Stimulated activated CD4-positive, alpha-beta T cell treated with anti-CD3 and anti-CD28 coated beads, Interleukin-1b, Interleukin-23, amount 100 ng/mL, for 1 hour (primary cell): ENCODE measurements around the gene KRTAP12-4.
"Not testable (repeated sequence)": the region's sequence is repeated elsewhere in the genome, so short reads cannot be mapped to it uniquely, and the experiment has no call there.

Source experiments
- DNase-seq, 2 donors: peaks; one replicate each; pipeline ENCODE4 v3.0.0-alpha.2; 2020; ENCODE audit warnings: low read depth in 2 of 2

The KRTAP12-4 gene, protein sequence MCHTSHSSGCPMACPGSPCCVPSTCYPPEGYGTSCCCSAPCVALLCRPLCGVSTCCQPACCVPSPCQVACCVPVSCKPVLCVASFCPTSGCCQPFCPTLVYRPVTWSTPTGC

DNA sequence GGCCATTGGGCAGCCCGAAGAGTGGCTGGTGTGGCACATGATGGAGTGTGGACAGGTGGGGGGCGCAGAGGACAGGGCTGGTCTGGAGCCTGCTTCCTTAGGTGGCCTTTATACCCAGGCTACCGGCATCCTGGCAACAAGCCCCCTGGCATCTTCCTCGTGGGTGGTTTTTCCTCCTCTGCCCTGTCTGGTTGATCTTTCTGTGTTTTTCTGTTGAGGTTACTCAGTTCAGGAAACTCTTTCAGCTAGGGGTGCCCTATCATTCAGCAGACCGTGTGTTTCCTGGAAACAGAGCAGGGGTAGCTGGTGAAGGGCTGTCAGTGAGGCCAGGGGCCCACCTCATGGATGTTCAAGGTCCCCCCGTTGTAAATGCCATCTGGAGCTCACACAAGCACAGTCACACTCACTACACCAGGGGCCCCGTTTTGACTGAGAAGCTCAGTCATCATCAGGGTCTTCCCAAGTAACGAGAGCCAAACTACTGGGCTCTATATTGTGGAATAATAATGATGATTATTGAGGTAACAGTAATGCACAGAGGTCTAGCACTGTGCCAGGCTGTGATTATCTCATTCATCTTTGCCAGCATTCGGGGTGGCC, at the start of gene KRTAP12-4:
KRTAP12-4 (minus strand) TSS at position 84 of the 600 bp plus-strand sequence; CDS start at position 39, 45 bp downstream.
- no peak for DNase-seq

DNA sequence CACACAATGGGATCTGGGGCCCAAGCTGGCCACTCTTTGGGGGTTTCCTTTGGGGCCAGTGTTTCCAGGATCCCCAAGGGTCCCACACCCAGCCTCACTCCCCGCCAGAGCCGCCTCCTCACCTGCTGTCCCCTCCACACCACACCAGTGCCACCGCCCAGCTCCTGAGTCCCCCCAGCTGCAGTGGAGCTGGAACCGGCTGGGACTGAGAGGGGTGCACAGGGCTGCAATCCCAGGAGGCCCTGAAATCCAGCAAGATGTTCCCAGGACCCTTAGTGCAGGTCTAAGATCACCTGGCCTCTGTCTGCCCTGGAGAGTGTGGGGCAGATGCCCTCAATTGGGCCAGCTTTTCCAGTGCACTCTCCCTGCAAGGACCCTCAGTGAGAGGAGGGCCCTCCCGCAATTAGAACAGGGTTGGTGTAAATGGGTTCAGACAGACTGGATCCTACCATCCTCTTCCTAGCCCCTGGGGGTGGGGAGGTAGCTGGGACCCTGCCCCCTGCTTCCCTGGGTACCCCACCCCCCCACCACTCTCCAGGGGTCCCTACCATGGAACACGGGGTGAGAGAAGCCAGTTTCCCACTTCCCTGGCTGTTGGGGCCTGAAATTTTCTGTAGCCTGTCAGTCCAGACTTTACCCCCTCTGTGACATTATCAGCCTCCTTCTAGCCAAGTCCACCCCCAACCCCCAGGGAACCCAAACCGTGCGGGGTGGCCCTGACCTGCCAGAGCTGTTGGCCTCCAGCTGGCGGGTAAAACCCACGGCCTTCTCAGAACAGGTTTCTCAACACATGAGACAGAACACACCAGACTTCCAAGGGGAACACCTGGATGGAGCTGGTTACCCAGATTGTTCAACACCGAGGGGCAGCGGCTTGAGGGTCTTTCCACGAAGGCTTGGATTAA, 49.5 kb upstream of the KRTAP12-4 start:
- no peak for DNase-seq

DNA sequence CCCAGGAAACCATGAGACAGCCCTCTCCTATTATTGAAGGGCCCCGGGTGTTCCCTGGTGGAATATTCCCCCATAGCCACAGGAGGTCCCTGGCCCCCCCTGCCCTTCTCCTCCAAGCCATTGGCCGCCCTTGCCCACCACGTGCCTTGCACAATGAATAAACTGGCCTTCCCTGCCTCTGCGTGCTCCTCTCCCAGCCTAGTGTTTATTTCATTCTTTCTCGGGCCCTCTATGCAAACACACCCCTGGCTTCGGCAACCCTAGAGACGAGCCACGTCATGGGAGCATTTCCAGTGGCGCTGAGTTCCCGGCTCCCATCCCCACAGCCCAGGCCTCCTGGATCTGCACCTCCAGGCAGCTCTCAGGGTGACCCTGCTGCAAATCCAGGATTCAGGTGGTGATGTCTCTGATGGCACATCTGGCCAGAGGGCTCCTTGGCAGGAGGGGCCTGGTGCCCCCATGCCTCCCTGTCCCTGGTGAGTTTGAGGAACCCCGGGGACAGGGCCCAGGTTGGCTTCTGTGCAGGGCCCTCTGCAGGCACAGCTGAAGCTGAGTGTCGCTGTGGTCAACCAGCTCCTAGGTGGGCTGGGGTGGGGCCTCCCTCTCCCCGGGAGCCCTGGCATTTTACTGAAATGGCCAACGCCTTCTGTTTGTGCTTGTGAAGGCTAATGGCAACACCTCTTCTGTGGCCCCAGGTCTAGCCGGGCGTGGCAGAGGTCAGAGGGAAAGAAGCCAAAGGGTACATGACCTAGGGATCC, 48.7 kb upstream of the KRTAP12-4 start:
- no peak for DNase-seq

DNA sequence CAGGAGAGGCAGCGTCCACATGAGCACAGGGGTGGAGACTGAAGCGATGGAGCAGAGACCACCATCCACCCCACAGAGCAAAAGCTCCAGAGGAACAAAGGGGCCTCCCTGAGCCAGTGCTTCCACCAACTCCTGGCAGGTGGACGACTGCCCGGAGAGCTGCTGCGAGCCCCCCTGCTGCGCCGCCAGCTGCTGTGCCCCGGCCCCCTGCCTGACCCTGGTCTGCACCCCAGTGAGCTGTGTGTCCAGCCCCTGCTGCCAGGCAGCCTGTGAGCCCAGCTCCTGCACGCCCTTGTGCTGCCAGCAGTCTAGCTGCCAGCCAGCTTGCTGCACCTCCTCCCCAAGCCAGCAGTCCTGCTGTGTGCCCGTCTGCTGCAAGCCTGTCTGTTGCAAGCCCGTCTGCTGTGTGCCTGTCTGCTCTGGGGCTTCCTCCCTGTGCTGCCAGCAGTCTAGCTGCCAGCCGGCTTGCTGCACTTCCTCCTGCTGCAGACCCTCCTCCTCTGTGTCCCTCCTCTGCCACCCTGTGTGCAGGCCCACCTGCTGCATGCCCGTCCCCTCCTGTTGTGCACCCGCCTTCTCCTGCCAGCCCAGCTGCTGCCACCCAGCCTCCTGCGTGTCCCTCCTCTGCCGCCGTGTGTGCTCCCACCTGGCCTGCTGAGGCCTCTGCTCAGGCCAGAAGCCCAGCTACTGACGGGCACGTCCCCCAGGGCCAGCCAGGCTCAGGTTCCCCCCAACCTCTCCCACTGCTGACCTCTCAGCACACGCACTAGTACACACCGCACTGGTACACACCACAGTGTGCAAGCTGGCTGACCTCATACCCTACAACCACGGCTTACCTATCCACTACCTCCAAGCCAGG, 47.9 kb upstream of the KRTAP12-4 start:
- DNase-seq: no peak

DNA sequence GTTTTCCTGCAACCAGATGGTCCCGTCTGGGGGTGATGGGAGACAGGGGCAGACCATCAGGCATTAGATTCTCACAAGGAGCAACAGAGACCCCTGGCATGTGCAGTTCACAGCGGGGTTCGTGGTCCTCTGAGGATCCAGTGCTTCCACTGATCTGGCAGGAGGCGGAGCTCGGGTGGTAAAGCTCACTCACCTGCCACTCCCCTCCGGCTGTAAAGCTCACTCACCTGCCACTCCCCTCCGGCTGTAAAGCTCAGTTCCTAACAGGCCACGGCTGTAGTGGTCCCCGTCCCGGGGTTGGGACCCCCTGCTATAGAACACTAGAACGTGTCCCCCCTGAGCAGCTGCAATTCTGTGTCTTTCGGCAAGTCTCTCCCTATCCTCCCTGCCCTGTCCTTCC, 47.1 kb upstream of the KRTAP12-4 start:
- DNase-seq: no peak

DNA sequence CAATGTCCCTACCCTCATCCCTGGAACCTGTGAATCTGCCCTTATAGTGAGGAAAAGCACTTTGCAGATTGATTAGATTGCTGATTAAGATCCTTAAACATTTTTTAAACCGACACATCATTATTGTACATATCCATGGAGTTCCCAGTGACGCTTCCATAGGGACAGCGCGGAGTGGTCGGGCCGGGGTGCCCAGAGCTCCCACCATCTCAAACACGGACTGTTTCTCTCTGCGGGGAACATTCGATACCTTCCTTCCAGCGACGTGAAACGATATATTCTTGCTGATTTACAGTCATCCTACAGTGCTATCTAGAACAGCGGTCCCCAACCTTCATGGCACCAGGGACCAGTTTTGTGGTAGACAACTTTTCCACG, 46.6 kb upstream of the KRTAP12-4 start:
- DNase-seq: no peak

DNA sequence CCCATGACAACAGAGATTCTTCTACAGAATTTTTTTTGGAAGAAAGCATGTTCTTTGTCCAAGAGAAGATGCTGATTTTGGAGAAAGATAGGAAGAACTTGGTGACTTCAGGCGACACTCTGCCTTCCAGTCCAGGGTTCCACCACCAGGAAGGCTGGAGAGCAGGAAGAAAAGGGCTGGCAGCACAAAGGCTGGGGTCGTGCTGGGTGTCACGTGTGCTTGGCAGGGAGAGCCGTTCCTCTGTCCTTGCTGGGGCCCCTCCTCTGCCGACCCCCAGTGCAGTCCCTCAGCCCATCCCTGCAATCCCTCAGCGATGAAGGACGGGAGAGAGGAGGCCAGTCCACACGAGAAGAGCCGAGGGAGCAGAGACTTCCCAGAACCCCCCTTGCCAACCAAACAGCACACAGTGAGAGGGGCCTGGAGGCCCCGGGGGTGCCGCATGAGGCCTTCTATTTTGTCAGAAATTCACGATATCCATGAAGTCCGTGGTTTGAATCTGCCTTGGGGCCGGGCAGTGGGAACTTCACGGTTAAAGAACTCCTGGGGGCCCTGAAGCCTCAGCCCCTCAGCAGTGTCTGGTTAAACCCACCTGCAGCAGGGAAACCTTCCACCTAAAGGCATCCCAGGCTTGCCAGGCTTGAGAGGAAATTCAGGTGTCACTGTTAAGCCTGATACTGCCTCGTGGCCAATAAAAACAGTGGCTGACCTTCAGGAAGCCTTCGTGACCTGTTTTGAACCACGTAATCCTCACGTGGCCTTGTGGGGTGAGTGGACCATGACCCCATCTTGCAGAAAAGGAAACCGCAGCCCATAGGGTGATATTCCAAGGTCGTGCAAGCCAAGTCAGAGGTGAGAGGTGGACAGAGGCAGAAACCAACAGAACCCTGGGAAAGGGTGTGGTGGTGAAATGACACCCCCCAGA, 45.9 kb upstream of the KRTAP12-4 start:
- no peak for DNase-seq

DNA sequence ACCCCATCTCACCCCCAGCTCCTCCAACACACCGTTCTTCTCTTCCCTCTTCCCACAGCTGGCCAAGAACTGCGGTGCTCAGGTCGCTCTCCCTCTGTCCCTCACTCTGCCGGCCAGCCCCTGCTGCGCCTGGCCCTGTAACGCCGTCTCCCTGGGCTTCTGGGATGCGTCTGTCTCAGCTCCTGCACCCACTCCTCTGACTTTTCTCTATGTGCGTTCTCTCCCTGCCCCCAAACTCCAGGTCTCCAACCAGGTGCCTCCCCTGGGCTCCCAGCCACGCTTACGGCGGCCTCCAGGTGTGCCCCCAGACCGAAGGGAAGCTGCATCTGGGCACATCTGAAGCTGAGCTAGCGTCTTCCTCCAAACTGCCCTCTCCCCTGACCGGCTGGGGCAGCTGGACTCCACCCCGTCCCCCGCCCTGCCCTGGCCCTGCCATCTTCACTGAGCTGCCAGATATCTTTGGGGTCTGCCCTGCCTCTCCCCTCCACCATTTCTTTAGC, 45.1 kb upstream of the KRTAP12-4 start:
- no peak for DNase-seq

DNA sequence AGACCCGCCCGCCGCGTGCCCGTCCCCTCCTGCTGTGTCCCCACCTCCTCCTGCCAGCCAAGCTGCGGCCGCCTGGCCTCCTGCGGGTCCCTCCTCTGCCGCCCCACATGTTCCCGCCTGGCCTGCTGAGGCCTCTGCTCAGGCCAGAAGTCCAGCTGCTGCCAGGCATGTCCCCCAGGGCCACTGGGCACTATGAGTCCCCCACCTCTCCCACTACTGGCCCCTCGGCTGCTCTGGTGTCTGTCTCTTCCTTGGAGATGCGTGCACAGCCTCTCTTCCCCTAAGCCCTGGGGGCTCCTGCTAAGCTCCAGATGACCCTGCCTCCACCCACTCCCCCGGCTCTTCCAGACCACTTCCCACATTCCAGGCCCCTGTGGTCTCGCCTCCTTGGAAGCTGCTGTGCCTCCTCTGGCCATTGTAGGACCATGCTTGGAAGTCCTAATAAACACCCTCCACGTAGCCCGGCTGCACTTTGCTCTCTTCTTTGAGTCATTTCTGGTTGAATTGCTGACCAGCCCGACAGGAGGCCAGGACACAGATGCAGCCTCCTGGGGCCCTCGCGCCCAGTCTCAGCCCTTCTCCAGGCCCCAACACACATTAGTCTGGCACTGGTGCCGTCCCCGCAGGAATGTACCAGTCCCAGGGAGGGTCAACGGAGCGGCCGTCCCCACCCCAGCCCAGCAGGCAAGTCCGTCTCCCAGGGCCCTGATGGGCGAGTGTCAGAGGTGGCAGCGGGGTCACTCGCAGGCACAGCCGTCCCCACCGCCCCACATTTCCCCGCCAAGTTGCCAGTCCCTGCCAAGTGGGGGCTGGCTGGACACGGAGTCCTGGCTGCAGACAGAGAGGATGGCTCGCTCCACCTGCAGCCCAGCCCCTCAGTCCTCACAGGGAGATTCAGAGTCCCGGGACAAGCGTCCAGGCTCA, 43.6 kb upstream of the KRTAP12-4 start:
- DNase-seq: no peak

DNA sequence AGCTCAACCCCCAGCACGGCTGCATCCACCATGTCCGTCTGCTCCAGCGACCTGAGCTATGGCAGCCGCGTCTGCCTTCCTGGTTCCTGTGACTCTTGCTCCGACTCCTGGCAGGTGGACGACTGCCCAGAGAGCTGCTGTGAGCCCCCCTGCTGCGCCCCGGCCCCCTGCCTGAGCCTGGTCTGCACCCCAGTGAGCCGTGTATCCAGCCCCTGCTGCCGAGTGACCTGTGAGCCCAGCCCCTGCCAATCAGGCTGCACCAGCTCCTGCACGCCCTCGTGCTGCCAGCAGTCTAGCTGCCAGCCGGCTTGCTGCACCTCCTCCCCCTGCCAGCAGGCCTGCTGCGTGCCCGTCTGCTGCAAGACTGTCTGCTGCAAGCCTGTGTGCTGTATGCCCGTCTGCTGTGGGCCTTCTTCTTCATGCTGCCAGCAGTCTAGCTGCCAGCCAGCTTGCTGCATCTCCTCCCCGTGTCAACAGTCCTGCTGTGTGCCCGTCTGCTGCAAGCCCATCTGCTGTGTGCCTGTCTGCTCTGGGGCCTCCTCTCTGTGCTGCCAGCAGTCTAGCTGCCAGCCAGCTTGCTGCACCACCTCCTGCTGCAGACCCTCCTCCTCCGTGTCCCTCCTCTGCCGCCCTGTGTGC, 42.8 kb upstream of the KRTAP12-4 start, which contains the start of gene KRTAP10-12:
KRTAP10-12 (plus strand) TSS at position 1 of the 639 bp plus-strand sequence; CDS start at position 31, 30 bp downstream.
- not testable (repeated sequence) for DNase-seq

DNA sequence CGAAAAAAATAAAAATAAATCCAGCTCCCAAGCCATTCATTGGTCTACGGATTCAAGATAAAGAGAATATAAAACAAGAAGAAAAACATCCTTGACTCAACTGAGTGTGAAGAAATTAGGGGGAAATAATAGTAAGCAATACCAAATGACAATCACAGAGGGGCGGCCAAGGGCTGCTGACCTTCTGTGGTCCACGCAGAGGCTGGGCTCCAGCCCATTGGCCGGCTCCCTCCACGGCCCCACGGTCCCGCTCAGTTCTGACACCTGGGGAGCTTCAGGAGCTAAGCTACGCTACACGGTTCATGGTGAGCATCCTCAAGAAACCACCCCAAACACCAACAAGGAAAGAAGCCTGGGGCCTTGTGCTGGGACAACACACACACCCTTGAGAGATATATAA, 42.1 kb upstream of the KRTAP12-4 start:
- DNase-seq: no peak

DNA sequence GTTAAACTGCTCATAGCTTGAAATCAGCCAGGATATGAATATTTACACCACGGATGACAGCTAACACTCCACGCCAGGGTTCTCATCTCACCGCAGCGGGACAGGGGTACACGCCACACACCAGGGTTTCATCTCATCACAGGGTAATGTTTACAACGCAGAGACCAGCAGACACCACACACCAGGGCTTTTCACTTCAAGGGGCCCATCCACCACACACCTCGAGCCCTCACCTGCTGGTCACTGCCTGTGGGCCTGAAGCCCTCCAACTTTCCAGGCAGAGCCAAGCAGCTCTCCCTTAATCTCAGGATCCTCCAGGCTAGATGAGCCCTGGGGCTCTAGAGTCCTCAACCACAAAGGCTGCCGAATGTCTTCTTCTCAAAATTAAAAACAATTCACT, 41.2 kb upstream of the KRTAP12-4 start:
- no peak for DNase-seq

DNA sequence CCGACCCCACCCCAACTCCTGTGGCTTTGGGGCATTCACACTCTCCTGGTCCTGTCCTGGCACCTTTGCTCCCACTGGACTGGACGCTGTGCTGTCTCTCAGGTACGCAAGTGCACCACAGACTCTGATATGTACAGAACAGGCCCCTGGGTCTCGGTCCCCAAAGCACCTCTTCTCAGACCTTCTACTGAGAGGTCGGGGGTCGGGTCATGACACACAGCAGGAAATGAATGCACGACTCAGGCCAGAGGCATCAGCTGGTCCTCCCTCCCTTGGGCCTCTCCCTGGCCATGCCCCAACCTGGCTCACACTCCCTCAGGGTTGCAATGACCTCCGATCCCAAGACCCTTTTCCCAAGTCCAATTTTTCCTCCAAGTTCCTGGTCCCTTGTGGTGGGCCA, 40.7 kb upstream of the KRTAP12-4 start:
- DNase-seq: no peak

DNA sequence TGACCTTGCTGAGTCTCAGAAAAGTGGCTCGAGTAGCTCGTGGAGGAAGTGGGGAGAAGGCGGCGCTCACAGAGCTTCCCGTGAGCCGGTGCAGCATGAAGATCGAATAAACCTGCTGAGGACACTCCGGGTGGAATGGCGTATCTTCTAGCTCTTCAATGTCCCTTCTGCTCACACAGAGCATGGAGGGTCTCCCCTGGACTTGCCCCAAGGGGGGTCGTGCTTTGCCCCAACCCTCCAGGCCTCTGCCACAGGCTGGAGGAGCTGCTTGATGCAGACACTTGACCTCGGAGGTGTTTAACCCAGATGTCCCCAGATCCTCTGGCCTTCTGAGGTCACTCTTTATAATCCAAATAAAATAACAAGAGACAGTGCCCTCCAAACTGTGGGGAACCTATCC, 40.3 kb upstream of the KRTAP12-4 start:
- no peak for DNase-seq

DNA sequence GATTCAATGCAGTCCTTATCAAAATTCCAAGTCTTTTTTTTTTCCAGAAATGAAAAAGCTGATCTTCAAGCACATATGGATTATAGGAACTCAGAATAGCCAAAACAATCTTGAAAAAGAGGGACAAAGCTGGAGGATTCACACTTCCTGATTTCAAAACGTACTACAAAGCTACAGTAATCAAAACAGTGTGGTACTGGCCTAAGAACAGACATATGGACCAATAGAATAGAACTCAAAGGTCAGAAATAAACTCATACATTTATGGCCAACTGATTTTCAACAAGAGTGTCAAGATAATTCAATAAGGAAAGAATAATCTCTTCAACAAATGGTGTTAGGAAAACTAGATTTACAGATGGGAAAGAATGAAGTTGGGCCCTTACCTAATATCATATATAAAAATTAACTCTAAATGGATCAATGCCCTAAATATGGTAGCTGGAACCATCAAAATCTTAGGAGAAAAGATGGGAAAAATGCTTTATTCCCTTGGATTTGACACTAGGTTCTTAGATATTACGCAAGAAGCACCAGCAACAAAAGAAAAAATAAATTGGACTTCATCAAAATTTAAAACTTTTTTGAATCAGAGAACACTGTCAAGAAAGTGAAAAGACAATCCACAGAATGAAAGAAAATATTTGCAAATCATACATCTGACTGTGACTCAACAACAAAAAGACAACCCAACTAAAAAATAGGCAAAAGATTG, 38.5 kb upstream of the KRTAP12-4 start:
- no peak for DNase-seq

DNA sequence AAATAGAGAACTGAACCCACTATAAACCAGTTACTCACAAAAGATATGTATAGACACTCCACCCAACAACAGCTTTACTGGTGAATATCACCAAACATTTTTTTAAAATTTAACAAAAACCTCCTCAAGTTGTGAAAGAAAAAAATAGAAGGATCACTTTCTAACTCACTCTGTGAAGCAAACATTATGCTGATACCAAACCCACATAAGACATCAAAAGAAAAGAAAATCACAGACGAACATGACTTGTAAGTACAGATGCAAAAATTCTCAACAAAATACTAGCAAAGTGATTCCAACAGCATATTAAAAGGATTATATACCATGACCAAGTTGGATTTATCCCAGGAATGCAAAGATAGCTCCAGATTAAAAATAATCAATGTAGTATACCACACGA, 37.2 kb upstream of the KRTAP12-4 start:
- no peak for DNase-seq

DNA sequence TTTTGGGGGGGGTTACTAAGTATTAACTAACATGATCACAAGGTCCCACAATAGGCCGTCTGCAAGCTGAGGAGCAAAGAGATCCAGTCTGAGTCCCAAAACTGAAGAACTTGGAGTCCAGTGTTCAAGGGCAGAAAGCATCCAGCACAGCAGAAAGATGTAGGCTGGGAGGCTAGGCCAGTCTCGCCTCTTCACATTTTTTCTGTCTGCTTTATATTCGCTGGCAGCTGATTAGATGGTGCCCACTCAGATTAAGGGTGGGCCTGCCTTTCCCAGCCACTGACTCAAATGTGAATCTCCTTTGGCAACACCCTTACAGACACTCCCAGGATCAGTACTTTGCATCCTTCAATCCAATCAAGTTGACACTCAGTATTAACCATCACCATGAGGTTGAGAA, 35.3 kb upstream of the KRTAP12-4 start:
- DNase-seq: not testable (repeated sequence)

DNA sequence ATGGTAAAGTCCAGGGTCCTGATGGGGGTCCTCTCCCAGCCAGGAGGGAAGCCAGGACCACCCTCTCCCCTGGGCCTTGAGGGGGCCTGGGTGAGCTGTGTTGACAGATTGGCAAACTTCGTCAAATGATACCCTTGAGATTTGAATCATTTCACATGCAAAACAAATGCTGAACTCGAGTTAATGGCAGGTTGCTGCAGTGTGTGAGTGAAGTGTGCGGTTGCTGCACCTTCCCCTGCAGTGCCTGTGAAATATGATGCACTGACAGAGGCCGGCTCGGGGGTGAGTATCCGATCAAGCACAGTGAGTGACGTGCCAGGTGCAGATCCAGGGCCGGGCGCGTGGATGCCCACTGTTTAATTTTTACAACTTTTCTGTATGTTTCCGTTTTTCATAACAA, 33.2 kb upstream of the KRTAP12-4 start:
- no peak for DNase-seq
